ENCODE measurements around the gene ETV3. TPM values are rescaled to one million over a fixed set of nuclear protein-coding genes. Genes with fewer than 3 reads are reported as not detected.

Gene ETV3
- total RNA-seq, 2 donors from 2014 or later, result 26.9 to 40.6 TPM

GRCh38 chr1:157081707-157082106, 56.5 kb downstream of the ETV3 start:
- Histone ChIP-seq H3K27ac (ENCODE audit: low read depth, low read length) (no peak overlapping the region), H3K9me3 (ENCODE audit: control insufficient read depth, low read length) (no peaks in the 10 kb centered on the region), H3K27me3 (ENCODE audit: control insufficient read depth, insufficient read depth, low read length, poor library complexity, severe bottlenecking) (no peaks in the 10 kb centered on the region), H3K36me3 (ENCODE audit: control insufficient read depth, insufficient read depth, low read length) (no peaks in the 10 kb centered on the region), H3K4me3 (ENCODE audit: low read length) (no peak overlapping the region), H3K4me1 (ENCODE audit: control insufficient read depth, insufficient read depth, low read length) (no peaks in the 10 kb centered on the region), H3K9ac (ENCODE audit: extremely low read depth, low read length, poor library complexity, severe bottlenecking) (no peak overlapping the region)
- no peaks in the 10 kb centered on the region for H3K36me3 Mint-ChIP-seq (ENCODE audit: low read depth)
- no peak overlapping the region for H3K27ac Mint-ChIP-seq
- H3K4me1 Mint-ChIP-seq, result peaks cover 6% of the 10 kb centered on the region
- no peak overlapping the region for H3K4me3 Mint-ChIP-seq
- H3K27me3 Mint-ChIP-seq (ENCODE audit: insufficient read depth), result peaks cover 2% of the 10 kb centered on the region
- no peak for DNase-seq
- 57 to 82% methylated on average over 2 to 3 of the region's 5 CpGs for WGBS, 2 experiments (ENCODE audit: insufficient coverage in 1 of 2, insufficient read length in 1 of 2)
- no peak for TF ChIP-seq CTCF (conservative IDR thresholded peaks at IDR 0.05)
- no peaks in the 10 kb centered on the region for H3K9me3 Mint-ChIP-seq

GRCh38 chr1:157080714-157081113, 57.5 kb downstream of the ETV3 start:
- DNase-seq, result no peak
- Histone ChIP-seq H3K4me3 (ENCODE audit: low read length) (no peak overlapping the region), H3K27ac (ENCODE audit: low read depth, low read length) (no peak overlapping the region), H3K36me3 (ENCODE audit: control insufficient read depth, insufficient read depth, low read length) (no peaks in the 10 kb centered on the region), H3K9me3 (ENCODE audit: control insufficient read depth, low read length) (no peaks in the 10 kb centered on the region), H3K27me3 (ENCODE audit: control insufficient read depth, insufficient read depth, low read length, poor library complexity, severe bottlenecking) (no peaks in the 10 kb centered on the region), H3K9ac (ENCODE audit: extremely low read depth, low read length, poor library complexity, severe bottlenecking) (no peak overlapping the region), H3K4me1 (ENCODE audit: control insufficient read depth, insufficient read depth, low read length) (no peaks in the 10 kb centered on the region)
- Mint-ChIP-seq H3K4me3 (no peak overlapping the region), H3K27ac (no peak overlapping the region), H3K36me3 (ENCODE audit: low read depth) (no peaks in the 10 kb centered on the region), H3K9me3 (no peaks in the 10 kb centered on the region), H3K4me1 (peaks cover 3% of the 10 kb centered on the region), H3K27me3 (ENCODE audit: insufficient read depth) (peaks cover 2% of the 10 kb centered on the region)
- WGBS, 2 experiments (ENCODE audit: insufficient coverage in 1 of 2, insufficient read length in 1 of 2), result 91 to 92% methylated on average over 9 to 10 of the region's 10 CpGs
- no peak for TF ChIP-seq CTCF (conservative IDR thresholded peaks at IDR 0.05)

- Histone ChIP-seq H3K4me3 (ENCODE audit: low read length) (no peak overlapping the region), H3K9ac (ENCODE audit: extremely low read depth, low read length, poor library complexity, severe bottlenecking) (no peak overlapping the region), H3K4me1 (ENCODE audit: control insufficient read depth, insufficient read depth, low read length) (no peaks in the 10 kb centered on the region), H3K36me3 (ENCODE audit: control insufficient read depth, insufficient read depth, low read length) (no peaks in the 10 kb centered on the region), H3K9me3 (ENCODE audit: control insufficient read depth, low read length) (no peaks in the 10 kb centered on the region), H3K27me3 (ENCODE audit: control insufficient read depth, insufficient read depth, low read length, poor library complexity, severe bottlenecking) (no peaks in the 10 kb centered on the region), H3K27ac (ENCODE audit: low read depth, low read length) (no peak overlapping the region)
- Mint-ChIP-seq H3K36me3 (ENCODE audit: low read depth) (no peaks in the 10 kb centered on the region), H3K4me1 (peaks cover 10% of the 10 kb centered on the region), H3K27ac (no peak overlapping the region), H3K4me3 (no peak overlapping the region), H3K27me3 (ENCODE audit: insufficient read depth) (peaks cover 12% of the 10 kb centered on the region), H3K9me3 (no peaks in the 10 kb centered on the region)
- WGBS, 2 experiments (ENCODE audit: insufficient coverage in 1 of 2, insufficient read length in 1 of 2), result 93 to 100% methylated on average over 1 of the region's 1 CpG
- DNase-seq, result no peak
- no peak for TF ChIP-seq CTCF (conservative IDR thresholded peaks at IDR 0.05)
These were observed 60.8 kb downstream of the ETV3 start for GRCh38 chr1:157077394-157077793.
